H1 (cell line): ENCODE data around the gene KLHL15. TPM values are rescaled to one million over a fixed set of nuclear protein-coding genes. Genes with fewer than 3 reads are reported as not detected.

ENCODE experiments used
- CTCF ChIA-PET: fragments of 300-600 bp; sonication (Branson Sonifier 250); formaldehyde crosslinking; loops from one replicate; lab custom pipeline; 2021; ENCODE audit not compliant: partially characterized antibody; lab: Charles Lee
- POLR2A ChIA-PET: fragments of 300-600 bp; sonication (Branson Sonifier 250); formaldehyde crosslinking; loops from one replicate; lab custom pipeline; 2021; ENCODE audit warnings: inconsistent platforms; ENCODE audit not compliant: partially characterized antibody; lab: Charles Lee
- DNase-seq, 2 experiments: peaks; one replicate each; pipeline versions ENCODE4 v3.0.0 to v3.0.0-alpha.2; 2010 to 2022; ENCODE audit warnings: low spot score in 2 of 2, low read depth in 1 of 2, mixed read lengths in 1 of 2
- FAIRE-seq: peaks from 2 replicates; lab custom pipeline; 2011; peaks lifted over from hg19 to GRCh38; lab: Jason Lieb, UNC
- H2AFZ ChIP-seq: 2 replicates; pipeline ENCODE4 v1.8.1; 2012; ENCODE audit warnings: low read length, inconsistent platforms
- H2AK5ac ChIP-seq: 2 replicates; pipeline ENCODE4 v1.6.1; 2013; ENCODE audit warnings: low read depth, low read length
- H2BK120ac ChIP-seq: replicated peaks from 2 replicates; pipeline ENCODE3; 2013; ENCODE audit warnings: low read depth, low read length, inconsistent platforms
- H2BK12ac ChIP-seq: 2 replicates; pipeline ENCODE4 v1.6.1; 2013; ENCODE audit warnings: low read depth, low read length
- H2BK15ac ChIP-seq: 2 replicates; pipeline ENCODE4 v1.6.1; 2013; ENCODE audit warnings: low read length
- H2BK20ac ChIP-seq: 2 replicates; pipeline ENCODE4 v1.6.1; 2013; ENCODE audit warnings: low read length
- H2BK5ac ChIP-seq: 2 replicates; pipeline ENCODE4 v1.6.1; 2013; ENCODE audit warnings: low read depth, low read length
- H3K14ac ChIP-seq: 2 replicates; pipeline ENCODE4 v1.6.1; 2013; ENCODE audit warnings: inconsistent platforms; ENCODE audit not compliant: insufficient read length
- H3K18ac ChIP-seq: 2 replicates; pipeline ENCODE4 v1.6.1; 2013; ENCODE audit warnings: low read length; ENCODE audit errors: extremely low read depth
- H3K23ac ChIP-seq: 2 replicates; pipeline ENCODE4 v1.6.1; 2013; ENCODE audit warnings: inconsistent platforms; ENCODE audit not compliant: insufficient read length
- H3K23me2 ChIP-seq: 2 replicates; pipeline ENCODE4 v1.6.1; 2013; ENCODE audit warnings: low read depth, low read length
- H3K27ac ChIP-seq: 2 replicates; pipeline ENCODE4 v1.6.1; 2011; ENCODE audit warnings: low read depth, low read length, inconsistent platforms
- H3K27me3 ChIP-seq, 4 experiments: replicated peaks in 1 of 4; 1 replicate in 1 of 4; 2 replicates in 3 of 4; pipeline versions ENCODE4 v1.6.1 to v1.8.1; 2011 to 2013; ENCODE audit warnings: low read length in 3 of 4, mild to moderate bottlenecking in 3 of 4, inconsistent platforms in 2 of 4, mixed read lengths in 2 of 4, moderate library complexity in 1 of 4; ENCODE audit not compliant: control insufficient read depth in 3 of 4, insufficient read depth in 3 of 4; ENCODE audit errors: extremely low read depth in 1 of 4
- H3K36me3 ChIP-seq, 4 experiments: 2 replicates each; pipeline versions ENCODE4 v1.6.1 to v1.8.1; 2011 to 2013; ENCODE audit warnings: mild to moderate bottlenecking in 4 of 4, low read length in 3 of 4, moderate library complexity in 2 of 4, control low read depth in 1 of 4, inconsistent platforms in 1 of 4; ENCODE audit not compliant: insufficient read depth in 4 of 4, control insufficient read depth in 2 of 4
- H3K4ac ChIP-seq: replicated peaks from 2 replicates; pipeline ENCODE3; 2013; ENCODE audit warnings: low read length, low read depth, mixed read lengths, inconsistent platforms; ENCODE audit not compliant: insufficient read length
- H3K4me1 ChIP-seq, 4 experiments: replicated peaks in 1 of 4; 1 replicate in 1 of 4; 2 replicates in 3 of 4; pipeline versions ENCODE4 v1.6.1 to v1.8.1; 2011 to 2013; ENCODE audit warnings: low read length in 3 of 4, inconsistent platforms in 2 of 4, mixed read lengths in 1 of 4; ENCODE audit not compliant: insufficient read depth in 4 of 4, control insufficient read depth in 3 of 4
- H3K4me2 ChIP-seq, 2 experiments: 2 replicates each; pipeline versions ENCODE4 v1.6.1 to v1.8.1; 2011 to 2013; ENCODE audit warnings: low read depth in 2 of 2, low read length in 2 of 2, control low read depth in 1 of 2, inconsistent platforms in 1 of 2, mild to moderate bottlenecking in 1 of 2; ENCODE audit not compliant: insufficient read depth in 1 of 2
- H3K4me3 ChIP-seq, 4 experiments: fragments of 200-600, 300-600 bp in 1 of 4; sonication (generic), shearing (Covaris generic), sonication (Bioruptor Twin) in 1 of 4; 2 replicates each; pipeline versions ENCODE4 v1.5.1 to v1.8.1; 2011 to 2016; ENCODE audit warnings: low read length in 4 of 4, low read depth in 3 of 4, control low read depth in 2 of 4, inconsistent platforms in 2 of 4, mild to moderate bottlenecking in 2 of 4, mixed read lengths in 1 of 4, moderate library complexity in 1 of 4; ENCODE audit not compliant: insufficient read depth in 2 of 4; ENCODE audit errors: extremely low read depth in 1 of 4
- H3K56ac ChIP-seq: replicated peaks from 2 replicates; pipeline ENCODE3; 2013; ENCODE audit warnings: low read depth, mild to moderate bottlenecking, mixed read lengths, low read length, inconsistent platforms; ENCODE audit not compliant: insufficient read length
- H3K79me1 ChIP-seq: 2 replicates; pipeline ENCODE4 v1.6.1; 2013; ENCODE audit warnings: low read depth, low read length, control low read depth
- H3K79me2 ChIP-seq, 2 experiments: 2 replicates each; pipeline versions ENCODE4 v1.6.1 to v1.8.1; 2012 to 2013; ENCODE audit warnings: low read length in 2 of 2, mild to moderate bottlenecking in 2 of 2, inconsistent platforms in 1 of 2; ENCODE audit not compliant: insufficient read depth in 2 of 2, control insufficient read depth in 1 of 2
- H3K9ac ChIP-seq, 4 experiments: replicated peaks in 1 of 4; 1 replicate in 1 of 4; 2 replicates in 3 of 4; pipeline versions ENCODE4 v1.6.1 to v1.8.1; 2011 to 2013; ENCODE audit warnings: low read depth in 3 of 4, low read length in 3 of 4, control low read depth in 2 of 4, mild to moderate bottlenecking in 2 of 4, moderate library complexity in 2 of 4, inconsistent platforms in 1 of 4; ENCODE audit errors: extremely low read depth in 1 of 4
- H3K9me3 ChIP-seq, 2 experiments: 2 replicates each; pipeline versions ENCODE4 v1.6.1 to v1.8.1; 2012 to 2013; ENCODE audit warnings: mild to moderate bottlenecking in 2 of 2, moderate library complexity in 2 of 2, control low read depth in 1 of 2, inconsistent platforms in 1 of 2, low read depth in 1 of 2, low read length in 1 of 2, mixed read lengths in 1 of 2; ENCODE audit not compliant: insufficient read depth in 2 of 2
- H4K20me1 ChIP-seq, 2 experiments: replicated peaks in 1 of 2; 2 replicates each; pipeline versions ENCODE3 to v1.8.1; 2011 to 2013; ENCODE audit warnings: inconsistent platforms in 2 of 2, low read length in 2 of 2, mild to moderate bottlenecking in 1 of 2; ENCODE audit not compliant: insufficient read depth in 2 of 2, control insufficient read depth in 1 of 2
- H4K5ac ChIP-seq: 2 replicates; pipeline ENCODE4 v1.6.1; 2013; ENCODE audit warnings: low read length, low read depth, mixed read lengths, inconsistent platforms; ENCODE audit not compliant: insufficient read length
- H4K8ac ChIP-seq: 2 replicates; pipeline ENCODE4 v1.8.0; 2013; ENCODE audit warnings: mild to moderate bottlenecking, moderate library complexity, low read length, inconsistent platforms; ENCODE audit not compliant: insufficient read depth; ENCODE audit errors: extremely low read depth
- H4K91ac ChIP-seq: replicated peaks from 2 replicates; pipeline ENCODE3; 2013; ENCODE audit warnings: low read length, mixed read lengths, inconsistent platforms; ENCODE audit not compliant: insufficient read length
- BRCA1 ChIP-seq: IDR thresholded peaks from 2 replicates; pipeline ENCODE4 v1.6.1; 2012; ENCODE audit warnings: low read depth, low read length, improper control_type of control experiment
- EP300 ChIP-seq, 2 experiments: IDR thresholded peaks; 1 replicate in 1 of 2; 2 replicates in 1 of 2; pipeline ENCODE4 v1.6.1; 2011 to 2012; ENCODE audit warnings: low read depth in 2 of 2, low read length in 2 of 2, mild to moderate bottlenecking in 2 of 2, borderline replicate concordance in 1 of 2, inconsistent platforms in 1 of 2, moderate library complexity in 1 of 2
- KDM4A ChIP-seq: IDR thresholded peaks from one replicate; pipeline ENCODE4 v1.7.1; 2012; ENCODE audit warnings: low read depth, mild to moderate bottlenecking, moderate library complexity, low read length, inconsistent platforms; ENCODE audit not compliant: severe bottlenecking
- SP2 ChIP-seq: IDR thresholded peaks from 2 replicates; pipeline ENCODE4 v1.6.1; 2012; ENCODE audit warnings: mild to moderate bottlenecking, low read length, inconsistent platforms
- TAF1 ChIP-seq: IDR thresholded peaks from 2 replicates; pipeline ENCODE4 v1.6.1; 2011; ENCODE audit warnings: mild to moderate bottlenecking, low read depth, low read length
- TBP ChIP-seq: IDR thresholded peaks from 2 replicates; pipeline ENCODE4 v1.6.1; 2011; ENCODE audit warnings: low read depth, low read length, improper control_type of control experiment
- USF2 ChIP-seq: IDR thresholded peaks from 2 replicates; pipeline ENCODE4 v1.6.1; 2011; ENCODE audit warnings: low read length, improper control_type of control experiment
- WGBS, 2 experiments: shearing (Covaris generic) in 1 of 2; methylation state at CpG; one replicate each; pipeline versions ENCODE4 v1.1.6 to v1.1.7; 2013 to 2015; ENCODE audit warnings: low lambda C conversion rate in 2 of 2, mixed read lengths in 2 of 2, inconsistent platforms in 1 of 2, low coverage in 1 of 2, missing lambda C conversion rate in 1 of 2; ENCODE audit not compliant: insufficient replicate concordance in 2 of 2, insufficient coverage in 1 of 2, insufficient read length in 1 of 2; ENCODE audit errors: extremely low coverage in 1 of 2, missing lambda C conversion rate in 1 of 2; 5-methylcytosine and 5-hydroxymethylcytosine counted together
- polyA plus RNA-seq, 7 experiments: library from polyadenylated mRNA; depleted of rRNA in 3 of 7; stranded (reverse) in 5 of 7; unstranded in 2 of 7; fragments of >200 nt in 5 of 7; fragments of 200-250 nt in 2 of 7; gene quantifications; 1 replicate in 5 of 7; 2 replicates in 1 of 7; 4 replicates in 1 of 7; pipeline versions ENCODE4 v1.2.1 to v1.2.3, GENCODE V29; 2011 to 2013; ENCODE audit warnings: missing spikeins in 2 of 7, mixed read lengths in 2 of 7
- total RNA-seq: library from RNA; stranded (reverse); fragmentation: NEBNext Ultra II Directional; extraction: Animal tissue kit (Norgen Biotek cat#: 25700); gene quantifications from 2 replicates; pipeline ENCODE4 v1.2.1, GENCODE V29; 2021

KLHL15 gene
- total and polyA plus RNA-seq, 2 of the 8 experiments (the other 6 are each of a cell fraction or from before 2014, with no cell fraction given) = 3.7 to 8.9 TPM

- Histone ChIP-seq H3K4ac (no peak overlapping the region), H3K9me3 (no peaks in the 10 kb centered on the region), H4K5ac (no peak overlapping the region), H2BK15ac (no peak overlapping the region), H4K91ac (no peak overlapping the region), H3K18ac (no peak overlapping the region), H3K4me2 (no peak overlapping the region), H2AK5ac (no peak overlapping the region), H3K36me3 (peaks cover 0 to 19% (median 10%) of the 10 kb centered on the region in 4 experiments; a peak in 6 of 8 replicates), H3K27me3 (no peaks in the 10 kb centered on the region), H2BK20ac (no peak overlapping the region), H3K23ac (no peak overlapping the region), H3K9ac (no peak overlapping the region), H2BK5ac (no peak overlapping the region), H2AFZ (no peak overlapping the region), H3K79me1 (no peaks in the 10 kb centered on the region), H3K23me2 (no peaks in the 10 kb centered on the region), H3K79me2 (no peaks in the 10 kb centered on the region; a peak in 1 of 4 replicates), H3K27ac (no peak overlapping the region), H3K4me1 (no peaks in the 10 kb centered on the region), H3K4me3 (no peak overlapping the region), H2BK120ac (no peak overlapping the region), H4K20me1 (no peaks in the 10 kb centered on the region), H4K8ac (no peak overlapping the region), H2BK12ac (no peak overlapping the region), H3K56ac (no peak overlapping the region), H3K14ac (no peak overlapping the region)
- CTCF ChIA-PET = no interaction called here
- POLR2A ChIA-PET = no interaction called here
- TF ChIP-seq SP2 = no peak
- TF ChIP-seq USF2 = no peak
- TF ChIP-seq BRCA1 = no peak
- TF ChIP-seq TBP = no peak
- TF ChIP-seq TAF1 = no peak
- no peak for TF ChIP-seq EP300 (IDR thresholded peaks at IDR 0.05; ENCODE audit: borderline replicate concordance in 1 of 2, low read depth in 2 of 2, low read length in 2 of 2)
- no peak for TF ChIP-seq KDM4A
- WGBS, 2 experiments = 100% methylated on average over 2 of the region's 2 CpGs; no CpG with 5 or more reads in 1 of the 2 experiments
- DNase-seq (no peak), FAIRE-seq (no peak)
These were observed 36.5 kb downstream of the KLHL15 start for GRCh38 chrX:23990455-23990854.
